ENCODE measurements around the gene CTCF. TPM values are rescaled to one million over a fixed set of nuclear protein-coding genes. Genes with fewer than 3 reads are reported as not detected.

CTCF gene
- total and polyA plus RNA-seq, 9 donors: 27.4 to 52.3 (median 41.9) TPM

- no peak overlapping the region for H3K27ac ChIP-seq (ENCODE audit: low read length)
- no peak for DNase-seq
- H3K9me3 ChIP-seq (replicated peaks; ENCODE audit: control insufficient read depth, low read depth, low read length): no peaks in the 10 kb centered on the region
- peaks cover 14% of the 10 kb centered on the region for H3K36me3 ChIP-seq (ENCODE audit: control insufficient read depth, insufficient read depth, low read length)
- no peak overlapping the region for H3K4me3 ChIP-seq (ENCODE audit: low read length)
- peaks cover 10% of the 10 kb centered on the region for H3K27me3 ChIP-seq (ENCODE audit: control insufficient read depth, insufficient read depth, low read length)
- H3K4me1 ChIP-seq (ENCODE audit: control insufficient read depth, insufficient read depth, low read length): peaks cover 42% of the 10 kb centered on the region
These were observed 27.9 kb upstream of the CTCF start for GRCh38 chr16:67534431-67534830.

GRCh38 chr16:67535201-67535600 is 27.1 kb upstream of the CTCF start:
- H3K27me3 ChIP-seq (ENCODE audit: control insufficient read depth, insufficient read depth, low read length): peaks cover 10% of the 10 kb centered on the region
- peaks cover 22% of the 10 kb centered on the region for H3K36me3 ChIP-seq (ENCODE audit: control insufficient read depth, insufficient read depth, low read length)
- no peak for DNase-seq
- H3K4me1 ChIP-seq (ENCODE audit: control insufficient read depth, insufficient read depth, low read length): peaks cover 39% of the 10 kb centered on the region
- H3K4me3 ChIP-seq (ENCODE audit: low read length): no peak overlapping the region
- no peaks in the 10 kb centered on the region for H3K9me3 ChIP-seq (replicated peaks; ENCODE audit: control insufficient read depth, low read depth, low read length)
- 91% methylated on average over 2 of the region's 2 CpGs for WGBS (ENCODE audit: insufficient coverage)
- no peak overlapping the region for H3K27ac ChIP-seq (ENCODE audit: low read length)

- 0% methylated on average over 32 of the region's 32 CpGs for WGBS (ENCODE audit: insufficient coverage)
- peak; percentile 84 for DNase-seq
- peaks cover 43% of the 10 kb centered on the region for H3K36me3 ChIP-seq (ENCODE audit: control insufficient read depth, insufficient read depth, low read length)
- peak overlapping the region; percentile 71 for H3K4me3 ChIP-seq (ENCODE audit: low read length)
- H3K27ac ChIP-seq (ENCODE audit: low read length): peak overlapping the region; percentile 94
- H3K4me1 ChIP-seq (ENCODE audit: control insufficient read depth, insufficient read depth, low read length): peaks cover 31% of the 10 kb centered on the region
- H3K9me3 ChIP-seq (replicated peaks; ENCODE audit: control insufficient read depth, low read depth, low read length): no peaks in the 10 kb centered on the region
- peaks cover 10% of the 10 kb centered on the region for H3K27me3 ChIP-seq (ENCODE audit: control insufficient read depth, insufficient read depth, low read length)
These were observed 25.1 kb upstream of the CTCF start for GRCh38 chr16:67537270-67537635.

- Histone ChIP-seq H3K36me3 (ENCODE audit: control insufficient read depth, insufficient read depth, low read length) (peaks cover 49% of the 10 kb centered on the region), H3K4me3 (ENCODE audit: low read length) (peak overlapping the region; percentile 71), H3K27ac (ENCODE audit: low read length) (peak overlapping the region; percentile 94), H3K4me1 (ENCODE audit: control insufficient read depth, insufficient read depth, low read length) (peaks cover 31% of the 10 kb centered on the region), H3K9me3 (replicated peaks; ENCODE audit: control insufficient read depth, low read depth, low read length) (no peaks in the 10 kb centered on the region), H3K27me3 (ENCODE audit: control insufficient read depth, insufficient read depth, low read length) (peaks cover 10% of the 10 kb centered on the region)
- DNase-seq: peak; percentile 80
- under 1% methylated on average over 87 of the region's 97 CpGs for WGBS (ENCODE audit: insufficient coverage)
These were observed 24.4 kb upstream of the CTCF start for GRCh38 chr16:67537636-67538591.

- DNase-seq: no peak
- Histone ChIP-seq H3K27ac (ENCODE audit: low read length) (no peak overlapping the region), H3K4me1 (ENCODE audit: control insufficient read depth, insufficient read depth, low read length) (peaks cover 31% of the 10 kb centered on the region), H3K27me3 (ENCODE audit: control insufficient read depth, insufficient read depth, low read length) (peaks cover 10% of the 10 kb centered on the region), H3K9me3 (replicated peaks; ENCODE audit: control insufficient read depth, low read depth, low read length) (no peaks in the 10 kb centered on the region), H3K36me3 (ENCODE audit: control insufficient read depth, insufficient read depth, low read length) (peaks cover 57% of the 10 kb centered on the region), H3K4me3 (ENCODE audit: low read length) (peak overlapping the region; percentile 71)
- WGBS (ENCODE audit: insufficient coverage): 26% methylated on average over 22 of the region's 23 CpGs
These were observed 23.6 kb upstream of the CTCF start for GRCh38 chr16:67538666-67539101.

GRCh38 chr16:67539271-67539670 is 23.1 kb upstream of the CTCF start:
- peaks cover 63% of the 10 kb centered on the region for H3K36me3 ChIP-seq (ENCODE audit: control insufficient read depth, insufficient read depth, low read length)
- peaks cover 10% of the 10 kb centered on the region for H3K27me3 ChIP-seq (ENCODE audit: control insufficient read depth, insufficient read depth, low read length)
- no peak for DNase-seq
- no peaks in the 10 kb centered on the region for H3K9me3 ChIP-seq (replicated peaks; ENCODE audit: control insufficient read depth, low read depth, low read length)
- no peak overlapping the region for H3K4me3 ChIP-seq (ENCODE audit: low read length)
- H3K4me1 ChIP-seq (ENCODE audit: control insufficient read depth, insufficient read depth, low read length): peaks cover 31% of the 10 kb centered on the region
- WGBS (ENCODE audit: insufficient coverage): 34% methylated on average over 2 of the region's 4 CpGs
- no peak overlapping the region for H3K27ac ChIP-seq (ENCODE audit: low read length)

GRCh38 chr16:67539691-67540635 is 22.4 kb upstream of the CTCF start:
- WGBS (ENCODE audit: insufficient coverage): no CpG with 5 or more reads among the region's 27 CpGs
- no peak for DNase-seq
- peaks cover 31% of the 10 kb centered on the region for H3K4me1 ChIP-seq (ENCODE audit: control insufficient read depth, insufficient read depth, low read length)
- no peak overlapping the region for H3K27ac ChIP-seq (ENCODE audit: low read length)
- H3K36me3 ChIP-seq (ENCODE audit: control insufficient read depth, insufficient read depth, low read length): peaks cover 70% of the 10 kb centered on the region
- no peaks in the 10 kb centered on the region for H3K9me3 ChIP-seq (replicated peaks; ENCODE audit: control insufficient read depth, low read depth, low read length)
- H3K4me3 ChIP-seq (ENCODE audit: low read length): no peak overlapping the region
- H3K27me3 ChIP-seq (ENCODE audit: control insufficient read depth, insufficient read depth, low read length): peaks cover 10% of the 10 kb centered on the region

GRCh38 chr16:67540756-67541155 is 21.6 kb upstream of the CTCF start:
- peaks cover 8% of the 10 kb centered on the region for H3K27me3 ChIP-seq (ENCODE audit: control insufficient read depth, insufficient read depth, low read length)
- H3K36me3 ChIP-seq (ENCODE audit: control insufficient read depth, insufficient read depth, low read length): peaks cover 70% of the 10 kb centered on the region
- no peaks in the 10 kb centered on the region for H3K9me3 ChIP-seq (replicated peaks; ENCODE audit: control insufficient read depth, low read depth, low read length)
- H3K4me3 ChIP-seq (ENCODE audit: low read length): no peak overlapping the region
- no peak overlapping the region for H3K27ac ChIP-seq (ENCODE audit: low read length)
- WGBS (ENCODE audit: insufficient coverage): 100% methylated on average over 1 of the region's 1 CpG
- DNase-seq: no peak
- H3K4me1 ChIP-seq (ENCODE audit: control insufficient read depth, insufficient read depth, low read length): peaks cover 31% of the 10 kb centered on the region

GRCh38 chr16:67541391-67542263 is 20.7 kb upstream of the CTCF start:
- H3K4me1 ChIP-seq (ENCODE audit: control insufficient read depth, insufficient read depth, low read length): peaks cover 27% of the 10 kb centered on the region
- 77% methylated on average over 6 of the region's 14 CpGs for WGBS (ENCODE audit: insufficient coverage)
- no peak overlapping the region for H3K4me3 ChIP-seq (ENCODE audit: low read length)
- H3K36me3 ChIP-seq (ENCODE audit: control insufficient read depth, insufficient read depth, low read length): peaks cover 79% of the 10 kb centered on the region
- peaks cover 4% of the 10 kb centered on the region for H3K27me3 ChIP-seq (ENCODE audit: control insufficient read depth, insufficient read depth, low read length)
- no peaks in the 10 kb centered on the region for H3K9me3 ChIP-seq (replicated peaks; ENCODE audit: control insufficient read depth, low read depth, low read length)
- DNase-seq: no peak
- peak overlapping the region; percentile 29 for H3K27ac ChIP-seq (ENCODE audit: low read length)
